Suprapubic skin (tissue), 4 donors: Measurements from ENCODE around the gene CLCN2. TPM values are rescaled to one million over a fixed set of nuclear protein-coding genes. Genes with fewer than 3 reads are reported as not detected.
A peak's percentile ranks its signal among the peaks of the same experiment; 100 is the strongest.

Source experiments
- DNase-seq, 2 donors: peaks; one replicate each; pipeline ENCODE4 v3.0.0-alpha.2; 2019; ENCODE audit warnings: low spot score in 2 of 2
- H3K27ac ChIP-seq: fragments of 200-600 bp; sonication (generic); one replicate; pipeline ENCODE4 v1.5.1; 2019
- H3K27me3 ChIP-seq: fragments of 200-600 bp; sonication (generic); one replicate; pipeline ENCODE4 v1.5.1; 2019
- H3K36me3 ChIP-seq: fragments of 200-600 bp; sonication (generic); one replicate; pipeline ENCODE4 v1.5.1; 2019
- H3K4me1 ChIP-seq: fragments of 200-600 bp; sonication (generic); one replicate; pipeline ENCODE4 v1.5.1; 2019
- H3K4me3 ChIP-seq: fragments of 200-600 bp; sonication (generic); one replicate; pipeline ENCODE4 v1.5.1; 2019; ENCODE audit warnings: mild to moderate bottlenecking
- H3K9me3 ChIP-seq: fragments of 200-600 bp; sonication (generic); one replicate; pipeline ENCODE4 v1.5.1; 2019
- EP300 ChIP-seq: sonication (generic); formaldehyde crosslinking; IDR thresholded peaks from one replicate; pipeline ENCODE4 v1.6.1; 2017; ENCODE audit warnings: antibody characterized with exemption
- POLR2A ChIP-seq, 2 donors: fragments of 450-650 bp; IDR thresholded peaks; one replicate each; pipeline ENCODE4 v1.6.1; 2017; ENCODE audit warnings: antibody characterized with exemption in 2 of 2, mild to moderate bottlenecking in 2 of 2, moderate library complexity in 2 of 2
- POLR2AphosphoS5 ChIP-seq, 3 donors: sonication (generic); formaldehyde crosslinking; IDR thresholded peaks; one replicate each; pipeline ENCODE4 v1.6.1; 2017; ENCODE audit warnings: antibody characterized with exemption in 3 of 3
- WGBS: methylation state at CpG from one replicate; pipeline ENCODE4 v1.1.5; 2018; 5-methylcytosine and 5-hydroxymethylcytosine counted together
- total RNA-seq, 4 donors: library from RNA; depleted of rRNA; stranded (reverse); fragments of >200 nt; gene quantifications; one replicate each; pipeline ENCODE4 v1.1.0, GENCODE V29; 2016
- TF ChIP-seq, protein P1 (sequence below), 2 donors: fragments of 200-600 bp in 1 of 2; fragments of 450-650 bp in 1 of 2; sonication (generic) in 1 of 2; IDR thresholded peaks; one replicate each; pipeline ENCODE4 v1.5.1; 2016 to 2019; ENCODE audit warnings: antibody characterized with exemption in 2 of 2, mild to moderate bottlenecking in 1 of 2, moderate library complexity in 1 of 2

Gene CLCN2
- total RNA-seq, 4 donors from 2014 or later: 2.1 to 7.9 (median 3.5) TPM

GRCh38 chr3:184299488-184300377 lies 61.7 kb downstream of the CLCN2 start:
- Histone ChIP-seq H3K27me3 (no peaks in the 10 kb centered on the region), H3K4me3 (peak overlapping the region; percentile 73), H3K9me3 (no peaks in the 10 kb centered on the region), H3K27ac (peak overlapping the region; percentile 82), H3K4me1 (peaks cover 15% of the 10 kb centered on the region), H3K36me3 (peaks cover 35% of the 10 kb centered on the region)
- peak in 1 of 2 donors; percentile 80 for DNase-seq
- 23% methylated on average over 19 of the region's 29 CpGs for WGBS
- TF ChIP-seq, protein P1, sequence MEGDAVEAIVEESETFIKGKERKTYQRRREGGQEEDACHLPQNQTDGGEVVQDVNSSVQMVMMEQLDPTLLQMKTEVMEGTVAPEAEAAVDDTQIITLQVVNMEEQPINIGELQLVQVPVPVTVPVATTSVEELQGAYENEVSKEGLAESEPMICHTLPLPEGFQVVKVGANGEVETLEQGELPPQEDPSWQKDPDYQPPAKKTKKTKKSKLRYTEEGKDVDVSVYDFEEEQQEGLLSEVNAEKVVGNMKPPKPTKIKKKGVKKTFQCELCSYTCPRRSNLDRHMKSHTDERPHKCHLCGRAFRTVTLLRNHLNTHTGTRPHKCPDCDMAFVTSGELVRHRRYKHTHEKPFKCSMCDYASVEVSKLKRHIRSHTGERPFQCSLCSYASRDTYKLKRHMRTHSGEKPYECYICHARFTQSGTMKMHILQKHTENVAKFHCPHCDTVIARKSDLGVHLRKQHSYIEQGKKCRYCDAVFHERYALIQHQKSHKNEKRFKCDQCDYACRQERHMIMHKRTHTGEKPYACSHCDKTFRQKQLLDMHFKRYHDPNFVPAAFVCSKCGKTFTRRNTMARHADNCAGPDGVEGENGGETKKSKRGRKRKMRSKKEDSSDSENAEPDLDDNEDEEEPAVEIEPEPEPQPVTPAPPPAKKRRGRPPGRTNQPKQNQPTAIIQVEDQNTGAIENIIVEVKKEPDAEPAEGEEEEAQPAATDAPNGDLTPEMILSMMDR (IDR thresholded peaks at IDR 0.05): no peak
- no peak for TF ChIP-seq POLR2AphosphoS5 (IDR thresholded peaks at IDR 0.05)
- TF ChIP-seq POLR2A (IDR thresholded peaks at IDR 0.05): no peak
- no peak for TF ChIP-seq EP300

DNA sequence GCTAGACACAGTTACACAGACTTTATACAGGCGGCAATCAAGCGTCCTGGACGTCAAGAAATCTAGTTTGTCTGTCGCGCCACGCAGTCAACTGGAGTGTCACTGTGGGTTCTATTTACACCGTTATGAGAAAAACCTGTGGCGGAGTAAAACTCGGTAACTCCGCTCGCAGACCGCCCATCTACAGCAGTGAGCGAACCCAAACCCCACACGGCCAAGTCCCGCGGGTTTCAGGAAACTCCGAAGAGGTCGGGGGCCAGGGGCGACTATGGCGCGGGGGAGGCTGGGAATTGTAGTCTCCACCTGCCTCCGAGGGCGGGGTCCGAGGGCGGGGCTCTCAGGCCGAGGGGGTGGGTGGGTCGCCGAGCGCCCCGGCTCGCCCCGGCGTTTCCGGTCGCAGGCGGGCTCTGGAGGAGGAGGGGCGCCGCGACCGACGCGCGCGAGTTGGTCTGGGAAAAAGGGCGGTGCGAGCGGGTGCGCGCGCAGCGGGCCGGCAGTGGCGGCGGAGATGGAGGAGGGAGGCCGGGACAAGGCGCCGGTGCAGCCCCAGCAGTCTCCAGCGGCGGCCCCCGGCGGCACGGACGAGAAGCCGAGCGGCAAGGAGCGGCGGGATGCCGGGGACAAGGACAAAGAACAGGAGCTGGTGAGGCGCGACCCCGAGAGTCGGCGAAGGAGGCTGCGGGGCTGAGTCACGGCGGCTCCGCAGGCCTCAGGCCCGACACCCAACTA lies 62.5 kb downstream of the CLCN2 start, which contains the start of gene PSMD2:
Gene PSMD2 (plus strand): TSS at position 483 of the 729 bp plus-strand sequence. CDS start 26 bp downstream, at position 509.
- peaks cover 27% of the 10 kb centered on the region for H3K36me3 ChIP-seq
- peaks cover 15% of the 10 kb centered on the region for H3K4me1 ChIP-seq
- no peaks in the 10 kb centered on the region for H3K9me3 ChIP-seq
- H3K27ac ChIP-seq: peak within 1 kb of the TSS; percentile 82
- DNase-seq: peak; percentile 99
- no peaks in the 10 kb centered on the region for H3K27me3 ChIP-seq
- TF ChIP-seq POLR2A (IDR thresholded peaks at IDR 0.05) (peak in 1 of 2 donors; percentile 71), EP300 (no peak), POLR2AphosphoS5 (IDR thresholded peaks at IDR 0.05) (peak; percentile 6 to 51 (median 15))
- 0% methylated on average over 31 of the region's 78 CpGs for WGBS
- peak within 1 kb of the TSS; percentile 73 for H3K4me3 ChIP-seq

GRCh38 chr3:184296616-184297015 lies 64.8 kb downstream of the CLCN2 start:
- H3K36me3 ChIP-seq: peaks cover 3% of the 10 kb centered on the region
- no peaks in the 10 kb centered on the region for H3K27me3 ChIP-seq
- TF ChIP-seq, protein P1 (IDR thresholded peaks at IDR 0.05): no peak
- TF ChIP-seq EP300: no peak
- TF ChIP-seq POLR2AphosphoS5 (IDR thresholded peaks at IDR 0.05): no peak
- TF ChIP-seq POLR2A (IDR thresholded peaks at IDR 0.05): no peak
- WGBS: 92% methylated on average over 6 of the region's 7 CpGs
- no peak overlapping the region for H3K4me3 ChIP-seq
- no peak overlapping the region for H3K27ac ChIP-seq
- H3K9me3 ChIP-seq: no peaks in the 10 kb centered on the region
- DNase-seq: no peak
- peaks cover 15% of the 10 kb centered on the region for H3K4me1 ChIP-seq

Other genes with a start within 250 kb of the CLCN2 start
- gene EIF2B5, start 226.2 kb downstream of the CLCN2 start, total RNA-seq: 10 to 100 TPM; 34.6 to 70.9 (median 46.2) TPM
- gene DVL3, start 206.2 kb downstream of the CLCN2 start, total RNA-seq: 10 to 100 TPM; 53.6 to 72.7 (median 56.1) TPM
- gene AP2M1, start 186.8 kb downstream of the CLCN2 start, total RNA-seq: 100 to 1,000 TPM; 112 to 137 (median 121) TPM
- 100 to 1,000 TPM in 1 of 4 donors, 10 to 100 TPM in 3; 44.8 to 121 (median 71.1) TPM for gene ABCF3, start 175.4 kb downstream of the CLCN2 start, total RNA-seq
- under 1 TPM in 1 of 4 donors, not detected in 3; 0.24 TPM for gene VWA5B2, start 132.0 kb downstream of the CLCN2 start, total RNA-seq
- 10 to 100 TPM; 36.6 to 63.0 (median 59.2) TPM for gene ALG3, start 112.6 kb downstream of the CLCN2 start, total RNA-seq
- 10 to 100 TPM in 2 of 4 donors, 1 to 10 TPM in 2; 4.3 to 11.8 (median 10.0) TPM for gene EEF1AKMT4, start 111.9 kb downstream of the CLCN2 start, total RNA-seq
- gene CAMK2N2, start 100.1 kb downstream of the CLCN2 start, total RNA-seq: not detected
- not detected for gene ECE2, start 85.6 kb downstream of the CLCN2 start, total RNA-seq
- 100 to 1,000 TPM; 118 to 221 (median 197) TPM for gene PSMD2, start 62.4 kb downstream of the CLCN2 start, total RNA-seq
- gene EIF4G1, start 47.0 kb downstream of the CLCN2 start, total RNA-seq: 100 to 1,000 TPM; 382 to 463 (median 418) TPM
- 10 to 100 TPM; 54.4 to 77.9 (median 65.3) TPM for gene FAM131A, start 24.0 kb downstream of the CLCN2 start, total RNA-seq
- gene POLR2H, start 105 bp upstream of the CLCN2 start, total RNA-seq: 100 to 1,000 TPM in 1 of 4 donors, 10 to 100 TPM in 3; 42.4 to 116 (median 66.2) TPM
- gene THPO, start 16.6 kb upstream of the CLCN2 start, total RNA-seq: under 1 TPM in 1 of 4 donors, not detected in 3; 0.93 TPM
- 10 to 100 TPM in 1 of 4 donors, 1 to 10 TPM in 3; 1.1 to 10.1 (median 4.2) TPM for gene CHRD, start 18.4 kb upstream of the CLCN2 start, total RNA-seq
- 100 to 1,000 TPM in 2 of 4 donors, 10 to 100 TPM in 2; 84.5 to 152 (median 108) TPM for gene EPHB3, start 200.2 kb upstream of the CLCN2 start, total RNA-seq